Natural killer cell treated with Interleukin-12 subunit alpha and Interleukin-12 subunit beta and Interleukin-15 and Interleukin-18, amount 100 ng/mL, for 72 hours (primary cell): ENCODE measurements around the gene MSL1. TPM values are rescaled to one million over a fixed set of nuclear protein-coding genes. Genes with fewer than 3 reads are reported as not detected.

Source experiments
- ATAC-seq, 2 donors: fragments of 150-1000 bp; cut with Tn5 transposase in 1 of 2; sonication (Bioruptor Pico), chemical (Tn5 transposase) in 1 of 2; 2 replicates each; pipeline ENCODE4 v1.10.0; 2021
- DNase-seq: peaks from one replicate; pipeline ENCODE4 v3.0.0; 2022; ENCODE audit warnings: low spot score
- H3K27ac Mint-ChIP-seq, 2 donors: 1 replicate in 1 of 2; 2 replicates in 1 of 2; pipeline ENCODE4 v1.8.0; 2022; ENCODE audit warnings: mixed read lengths in 2 of 2, mild to moderate bottlenecking in 1 of 2, moderate library complexity in 1 of 2
- H3K27me3 Mint-ChIP-seq, 2 donors: 1 replicate in 1 of 2; 2 replicates in 1 of 2; pipeline ENCODE4 v1.8.0; 2022; ENCODE audit warnings: mixed read lengths in 2 of 2
- H3K36me3 Mint-ChIP-seq: one replicate; pipeline ENCODE4 v1.8.0; 2022; ENCODE audit warnings: mixed read lengths
- H3K4me1 Mint-ChIP-seq, 2 donors: 1 replicate in 1 of 2; 2 replicates in 1 of 2; pipeline ENCODE4 v1.8.0; 2022; ENCODE audit warnings: low read depth in 2 of 2, mixed read lengths in 2 of 2, mild to moderate bottlenecking in 1 of 2
- H3K4me3 Mint-ChIP-seq: one replicate; pipeline ENCODE4 v1.8.0; 2022; ENCODE audit warnings: mixed read lengths
- H3K9me3 Mint-ChIP-seq: 2 replicates; pipeline ENCODE4 v1.8.0; 2022; ENCODE audit warnings: mixed read lengths
- total RNA-seq, 2 donors: library from RNA; stranded (reverse); gene quantifications; one replicate each; pipeline ENCODE4 v1.2.3, GENCODE V29; 2022

The MSL1 gene
- total RNA-seq, 2 donors from 2014 or later: 79.8 to 102 TPM

GRCh38 chr17:40097087-40097486 is 24.7 kb upstream of the MSL1 start:
- H3K27ac Mint-ChIP-seq: peak overlapping the region; percentile 86 to 90
- no peak for ATAC-seq
- peaks cover 3% of the 10 kb centered on the region for H3K9me3 Mint-ChIP-seq
- peaks cover 67% of the 10 kb centered on the region in 2 donors for H3K4me1 Mint-ChIP-seq
- no peaks in the 10 kb centered on the region for H3K36me3 Mint-ChIP-seq
- no peak for DNase-seq
- peak overlapping the region; percentile 82 for H3K4me3 Mint-ChIP-seq
- no peaks in the 10 kb centered on the region for H3K27me3 Mint-ChIP-seq

GRCh38 chr17:40097931-40098845 is 23.6 kb upstream of the MSL1 start:
- Mint-ChIP-seq H3K27me3 (no peaks in the 10 kb centered on the region), H3K36me3 (no peaks in the 10 kb centered on the region), H3K9me3 (peaks cover 3% of the 10 kb centered on the region), H3K4me3 (peak overlapping the region; percentile 93), H3K27ac (peak overlapping the region; percentile 86 to 90), H3K4me1 (peaks cover 67% of the 10 kb centered on the region in 2 donors)
- no peak for ATAC-seq
- DNase-seq: no peak

- no peaks in the 10 kb centered on the region for H3K27me3 Mint-ChIP-seq
- H3K27ac Mint-ChIP-seq: peak overlapping the region; percentile 86 to 90
- ATAC-seq: peak; percentile 72 to 75
- peaks cover 3% of the 10 kb centered on the region for H3K9me3 Mint-ChIP-seq
- peak overlapping the region; percentile 93 for H3K4me3 Mint-ChIP-seq
- no peaks in the 10 kb centered on the region for H3K36me3 Mint-ChIP-seq
- DNase-seq: peak; percentile 92
- H3K4me1 Mint-ChIP-seq: peaks cover 65 to 68% of the 10 kb centered on the region in 2 donors
Measured at GRCh38 chr17:40098846-40099618, 22.7 kb upstream of the MSL1 start.

- peaks cover 70 to 75% of the 10 kb centered on the region in 2 donors for H3K4me1 Mint-ChIP-seq
- ATAC-seq: no peak
- H3K4me3 Mint-ChIP-seq: peak overlapping the region; percentile 93
- H3K27me3 Mint-ChIP-seq: no peaks in the 10 kb centered on the region
- peaks cover 3% of the 10 kb centered on the region for H3K9me3 Mint-ChIP-seq
- H3K36me3 Mint-ChIP-seq: no peaks in the 10 kb centered on the region
- no peak for DNase-seq
- peak overlapping the region; percentile 86 to 90 for H3K27ac Mint-ChIP-seq
Measured at GRCh38 chr17:40099619-40100418, 22.0 kb upstream of the MSL1 start.

GRCh38 chr17:40100419-40100668 is 21.4 kb upstream of the MSL1 start, which contains the start of gene NR1D1:
Gene NR1D1 (minus strand): TSS chr17:40100589. CDS start chr17:40100094, 495 bp downstream.
- H3K9me3 Mint-ChIP-seq: peaks cover 3% of the 10 kb centered on the region
- DNase-seq (no peak), ATAC-seq (no peak)
- no peaks in the 10 kb centered on the region for H3K27me3 Mint-ChIP-seq
- H3K27ac Mint-ChIP-seq: peak within 1 kb of the TSS; percentile 86 to 90
- H3K36me3 Mint-ChIP-seq: no peaks in the 10 kb centered on the region
- H3K4me1 Mint-ChIP-seq: peaks cover 71 to 76% of the 10 kb centered on the region in 2 donors
- peak within 1 kb of the TSS; percentile 93 for H3K4me3 Mint-ChIP-seq

GRCh38 chr17:40100669-40101366 is 21.0 kb upstream of the MSL1 start:
- Mint-ChIP-seq H3K9me3 (peaks cover 3% of the 10 kb centered on the region), H3K4me3 (peak overlapping the region; percentile 93), H3K4me1 (peaks cover 70 to 74% of the 10 kb centered on the region in 2 donors), H3K36me3 (no peaks in the 10 kb centered on the region), H3K27ac (peak overlapping the region; percentile 86 to 90), H3K27me3 (no peaks in the 10 kb centered on the region)
- DNase-seq (peak; percentile 89), ATAC-seq (peak; percentile 25 to 48)

- no peaks in the 10 kb centered on the region for H3K36me3 Mint-ChIP-seq
- peak overlapping the region; percentile 93 for H3K4me3 Mint-ChIP-seq
- H3K27me3 Mint-ChIP-seq: no peaks in the 10 kb centered on the region
Measured at GRCh38 chr17:40101367-40102210, 20.2 kb upstream of the MSL1 start.

GRCh38 chr17:40103071-40103661 is 18.6 kb upstream of the MSL1 start:
- Mint-ChIP-seq H3K4me3 (no peak overlapping the region), H3K9me3 (peaks cover 3% of the 10 kb centered on the region), H3K4me1 (peaks cover 70 to 71% of the 10 kb centered on the region in 2 donors), H3K36me3 (no peaks in the 10 kb centered on the region), H3K27ac (no peak overlapping the region), H3K27me3 (no peaks in the 10 kb centered on the region)
- DNase-seq (no peak), ATAC-seq (no peak)

More at GRCh38 chr17:40101367-40102210, 20.2 kb upstream of the MSL1 start:
- ATAC-seq (no peak), DNase-seq (no peak)
- H3K9me3 Mint-ChIP-seq: peaks cover 3% of the 10 kb centered on the region
- peak overlapping the region; percentile 86 to 90 for H3K27ac Mint-ChIP-seq
- peaks cover 70 to 71% of the 10 kb centered on the region in 2 donors for H3K4me1 Mint-ChIP-seq

- peaks cover under 1% of the 10 kb centered on the region for H3K9me3 Mint-ChIP-seq
- no peaks in the 10 kb centered on the region for H3K27me3 Mint-ChIP-seq
- no peak overlapping the region for H3K4me3 Mint-ChIP-seq
- no peak overlapping the region for H3K27ac Mint-ChIP-seq
- no peak for ATAC-seq
- peaks cover 69 to 70% of the 10 kb centered on the region in 2 donors for H3K4me1 Mint-ChIP-seq
- no peak for DNase-seq
- H3K36me3 Mint-ChIP-seq: no peaks in the 10 kb centered on the region
Measured at GRCh38 chr17:40103688-40104087, 18.1 kb upstream of the MSL1 start.

GRCh38 chr17:40104594-40105486 is 16.9 kb upstream of the MSL1 start:
- Mint-ChIP-seq H3K27me3 (no peaks in the 10 kb centered on the region), H3K36me3 (no peaks in the 10 kb centered on the region), H3K27ac (no peak overlapping the region), H3K4me3 (no peak overlapping the region), H3K4me1 (peaks cover 66 to 68% of the 10 kb centered on the region in 2 donors), H3K9me3 (no peaks in the 10 kb centered on the region)
- ATAC-seq (no peak), DNase-seq (no peak)
